Fibroblast of skin of scalp (primary cell): ENCODE results near the gene SMPDL3B.

Source experiments
- DNase-seq: peaks from one replicate; pipeline ENCODE4 v3.0.0-alpha.2; 2013

SMPDL3B gene

GRCh38 chr1:27940870-27941560 lies 6.2 kb downstream of the SMPDL3B start:
- no peak for DNase-seq

GRCh38 chr1:27941671-27942540 lies 7.1 kb downstream of the SMPDL3B start:
- DNase-seq: no peak

- DNase-seq: no peak
Measured at GRCh38 chr1:27945020-27945419, 10.2 kb downstream of the SMPDL3B start.

- DNase-seq: no peak
Measured at GRCh38 chr1:27949027-27949426, 14.2 kb downstream of the SMPDL3B start.

GRCh38 chr1:27951396-27951795 lies 16.6 kb downstream of the SMPDL3B start:
- DNase-seq: no peak

- no peak for DNase-seq
Measured at GRCh38 chr1:27952147-27952546, 17.3 kb downstream of the SMPDL3B start.

- DNase-seq: no peak
Measured at GRCh38 chr1:27954186-27954585, 19.4 kb downstream of the SMPDL3B start.

- no peak for DNase-seq
Measured at GRCh38 chr1:27955076-27955475, 20.3 kb downstream of the SMPDL3B start.

- DNase-seq: no peak
Measured at GRCh38 chr1:27956761-27957160, 22.0 kb downstream of the SMPDL3B start.

- DNase-seq: no peak
Measured at GRCh38 chr1:27957655-27958054, 22.9 kb downstream of the SMPDL3B start.

- DNase-seq: no peak
Measured at GRCh38 chr1:27958513-27958912, 23.7 kb downstream of the SMPDL3B start.

GRCh38 chr1:27959792-27960603 lies 25.2 kb downstream of the SMPDL3B start, which contains the start of gene XKR8:
Gene XKR8, plus strand, starts transcription at chr1:27959973. Its CDS starts 97 bp downstream, at chr1:27960070.
- peak; percentile 79 for DNase-seq

GRCh38 chr1:27960762-27961645 lies 26.2 kb downstream of the SMPDL3B start:
- DNase-seq: no peak

GRCh38 chr1:27961646-27962221 lies 26.9 kb downstream of the SMPDL3B start:
- no peak for DNase-seq

GRCh38 chr1:27963393-27963792 lies 28.6 kb downstream of the SMPDL3B start:
- DNase-seq: no peak

GRCh38 chr1:27966402-27967105 lies 31.8 kb downstream of the SMPDL3B start:
- no peak for DNase-seq

GRCh38 chr1:27967106-27967883 lies 32.5 kb downstream of the SMPDL3B start:
- DNase-seq: no peak

- DNase-seq: no peak
Measured at GRCh38 chr1:27967884-27968466, 33.2 kb downstream of the SMPDL3B start.

GRCh38 chr1:27968692-27969091 lies 33.9 kb downstream of the SMPDL3B start:
- DNase-seq: peak; percentile 91

- DNase-seq: peak; percentile 83
Measured at GRCh38 chr1:27970401-27970800, 35.6 kb downstream of the SMPDL3B start.
